Fibroblast of the conjunctiva (primary cell): ENCODE results near the gene CFI.

Experiments used
- DNase-seq: peaks from one replicate; pipeline ENCODE4 v3.0.0-alpha.2; 2010; ENCODE audit warnings: low read depth

The CFI gene

DNA sequence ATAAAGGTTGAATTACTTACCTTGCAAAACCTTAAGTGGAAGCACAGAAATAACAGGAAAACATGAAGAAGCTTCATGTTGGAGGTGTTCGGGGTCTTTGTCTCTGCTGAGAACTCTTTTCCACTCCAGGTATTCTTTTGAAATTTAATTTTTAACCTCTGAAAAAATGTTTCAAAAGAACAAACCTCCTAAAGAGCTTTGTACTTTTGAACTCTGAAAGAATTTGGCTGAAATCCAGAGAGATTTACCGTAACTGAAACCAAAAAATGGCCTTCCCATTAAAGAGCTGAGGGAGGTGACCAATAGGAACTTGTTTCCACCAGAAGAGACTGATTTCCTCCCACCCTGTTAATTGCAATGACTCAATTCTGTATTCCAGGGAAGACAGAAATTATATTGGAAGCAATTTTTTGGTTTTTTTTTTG is at the start of gene CFI:
CFI (minus strand) TSS at position 105 of the 425 bp plus-strand sequence; CDS start at position 77, 28 bp downstream.
- peak; percentile 32 for DNase-seq

DNA sequence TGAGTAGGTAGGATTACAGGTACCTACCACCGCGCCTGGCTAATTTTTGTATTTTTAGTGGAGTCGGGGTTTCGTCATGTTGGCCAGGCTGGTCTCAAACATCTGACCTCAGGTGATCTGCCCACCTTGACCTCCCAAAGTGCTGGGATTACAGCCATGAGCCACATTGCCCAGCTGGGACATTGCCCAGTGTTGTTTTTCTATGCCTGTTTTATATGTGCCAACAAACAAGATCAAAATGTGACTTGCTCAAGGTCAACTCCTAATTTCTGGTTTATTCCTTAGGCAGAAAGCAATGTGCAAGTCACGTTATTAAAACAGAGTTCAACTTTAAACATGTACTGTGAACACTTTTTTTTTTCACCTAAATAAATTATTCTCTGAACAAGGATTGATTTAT is 48.8 kb upstream of the CFI start:
- no peak for DNase-seq

DNA sequence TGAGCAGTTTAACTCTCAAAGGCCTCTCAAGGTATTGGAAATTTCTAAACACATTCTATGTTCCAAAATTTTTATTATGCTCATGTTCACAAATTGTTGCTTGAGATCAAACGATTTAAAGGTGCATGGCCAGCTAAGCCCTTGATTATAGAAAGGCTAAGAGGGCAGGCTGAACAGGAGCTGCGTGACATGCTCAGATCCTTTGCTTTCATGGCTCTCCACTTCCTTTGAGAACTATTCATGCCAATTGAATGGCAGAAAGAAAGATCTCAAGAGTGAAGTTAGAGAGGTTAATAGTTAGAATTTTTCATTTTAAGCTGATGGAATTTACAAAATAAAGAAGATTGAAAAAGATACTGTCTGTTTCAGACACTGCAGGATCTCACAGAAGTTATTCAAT is 46.7 kb upstream of the CFI start:
- DNase-seq, result no peak

DNA sequence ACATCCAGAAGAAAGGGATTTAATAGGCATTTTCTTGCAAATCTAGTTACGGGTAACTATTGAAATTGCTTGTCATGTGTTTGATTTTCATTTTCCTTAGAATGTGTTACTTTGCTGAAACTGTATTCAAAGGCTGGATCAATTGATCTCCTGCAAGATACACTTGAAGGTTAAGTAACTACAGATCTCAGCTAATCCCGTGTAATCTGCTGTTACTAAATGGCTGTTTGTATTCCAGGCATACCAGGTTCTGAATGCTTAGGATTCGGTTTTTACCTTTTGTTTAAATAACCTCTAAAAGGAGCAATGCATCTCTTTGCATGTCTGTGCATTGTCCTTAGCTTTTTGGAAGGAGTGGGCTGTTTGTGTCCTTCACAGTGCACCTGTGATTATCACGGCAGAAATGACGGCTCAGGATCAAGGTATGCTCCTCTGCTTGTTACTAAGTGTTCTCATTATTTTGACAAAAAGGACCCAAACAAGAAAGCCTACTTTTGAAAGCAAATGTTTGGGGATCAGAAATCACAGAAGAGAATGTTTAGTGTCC is 46.2 kb upstream of the CFI start, which contains the start of gene LRIT3:
LRIT3 (plus strand) TSS at position 212 of the 547 bp plus-strand sequence; CDS start at position 307, 95 bp downstream.
- no peak for DNase-seq

DNA sequence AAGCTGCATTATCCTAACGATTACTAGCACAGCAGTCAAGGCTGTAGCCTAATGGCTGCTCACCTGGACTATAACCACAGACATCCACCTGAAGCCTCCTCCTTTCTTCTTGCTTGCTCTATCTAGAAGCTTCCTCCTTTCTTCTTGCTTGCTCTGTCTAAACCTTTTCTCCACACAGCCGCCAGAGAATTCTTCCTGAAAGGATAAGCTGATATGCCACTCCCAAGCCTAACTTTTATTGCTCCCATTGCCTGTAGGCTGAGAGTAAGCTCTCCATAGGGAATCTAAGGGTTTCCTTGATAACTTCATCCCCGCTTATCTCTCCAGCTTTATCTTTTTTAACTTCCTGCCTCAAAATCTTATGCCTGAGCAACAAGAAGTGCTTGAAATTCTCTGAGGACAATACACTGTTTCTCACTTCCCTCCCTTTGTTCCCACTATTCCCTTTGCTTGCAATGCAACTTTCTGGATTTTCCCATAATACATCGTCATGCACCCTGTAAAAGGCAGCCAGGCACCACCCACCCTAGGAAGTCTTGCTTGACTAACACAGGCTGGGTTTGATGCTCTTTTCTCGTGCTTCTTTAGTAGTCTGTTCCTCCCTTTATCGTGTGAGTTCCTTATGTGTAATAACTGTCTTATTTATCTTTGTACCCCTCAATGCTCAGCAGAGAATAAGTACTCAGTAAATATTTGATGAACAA is 44.7 kb upstream of the CFI start:
- no peak for DNase-seq

DNA sequence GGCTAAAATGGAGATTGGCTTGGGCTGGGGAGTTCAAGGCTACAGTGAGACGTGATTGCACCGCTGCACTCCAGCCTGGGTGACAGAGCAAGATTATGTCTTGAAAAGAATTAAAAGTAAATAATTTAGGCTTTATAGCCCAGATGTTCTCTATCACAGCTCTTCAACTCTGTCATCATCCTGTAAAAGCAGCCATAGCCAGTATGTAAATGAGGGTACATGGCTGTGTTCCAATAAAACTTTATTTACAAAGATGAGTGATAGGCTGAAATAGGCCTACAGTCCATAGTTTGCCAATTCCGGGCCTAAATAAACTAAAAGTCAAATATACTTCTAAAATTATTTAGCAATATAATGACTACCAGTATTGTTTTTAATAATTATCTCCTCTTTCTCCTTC is 35.2 kb upstream of the CFI start:
- DNase-seq, result no peak

DNA sequence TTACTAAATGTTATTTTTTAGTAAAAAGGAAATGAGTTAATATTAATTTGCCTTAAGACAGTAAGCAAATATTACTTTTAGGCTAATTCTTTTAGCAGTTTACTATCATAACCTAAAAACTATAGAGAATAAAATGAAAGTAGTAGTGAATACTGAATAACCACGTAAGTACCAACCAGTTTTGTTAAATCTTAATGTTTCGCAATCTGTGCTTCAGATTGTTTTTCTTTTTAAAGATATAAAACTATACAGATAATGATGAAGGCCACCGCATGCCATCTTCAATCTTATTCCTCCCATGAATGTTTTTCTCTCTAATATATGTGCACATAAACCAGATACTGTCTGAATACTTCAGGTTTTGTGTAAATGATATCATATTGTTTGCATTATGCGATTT is 32.0 kb upstream of the CFI start:
- DNase-seq, result no peak

DNA sequence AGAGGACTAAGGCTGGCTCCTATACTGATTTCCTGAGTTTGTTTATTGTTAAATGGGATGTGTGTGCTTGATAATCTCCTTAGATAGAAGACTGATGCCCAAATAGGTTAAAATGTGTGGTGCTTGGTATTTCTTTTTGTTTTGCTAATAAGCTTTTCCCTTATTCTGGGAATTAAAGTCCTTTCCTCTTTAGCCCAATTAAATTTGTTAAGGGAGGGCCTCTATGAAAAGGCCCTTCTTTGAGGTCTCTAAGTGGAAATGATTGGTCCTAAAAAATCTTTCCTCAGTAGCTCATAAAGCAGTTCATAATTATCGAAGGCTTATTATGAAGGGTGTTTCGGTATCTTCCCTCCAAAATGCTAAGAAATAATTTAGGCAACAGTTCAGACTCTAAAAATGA is 25.9 kb upstream of the CFI start, which contains the start of gene RRH:
RRH (plus strand) TSS at position 301 of the 400 bp plus-strand sequence; CDS start at position 357, 56 bp downstream.
- no peak for DNase-seq

DNA sequence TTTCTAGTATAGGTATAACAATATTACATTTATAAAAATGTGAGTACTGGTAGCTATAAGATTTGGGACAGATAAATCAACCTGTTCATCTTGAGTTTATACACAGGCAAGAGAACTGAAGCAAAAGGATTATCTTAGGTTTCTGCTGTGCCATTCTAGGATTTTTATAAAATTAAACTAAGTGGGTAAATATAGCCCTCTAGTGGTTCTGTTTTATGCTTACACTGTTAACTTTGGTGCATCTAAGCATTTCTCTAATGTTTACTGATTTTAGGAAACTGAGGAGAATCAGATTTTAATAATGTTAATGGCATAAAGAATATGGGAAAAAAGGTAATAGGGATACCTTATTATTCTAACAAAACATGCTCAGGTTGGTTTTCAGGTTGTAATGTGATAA is 24.9 kb upstream of the CFI start:
- DNase-seq, result peak; percentile 4

DNA sequence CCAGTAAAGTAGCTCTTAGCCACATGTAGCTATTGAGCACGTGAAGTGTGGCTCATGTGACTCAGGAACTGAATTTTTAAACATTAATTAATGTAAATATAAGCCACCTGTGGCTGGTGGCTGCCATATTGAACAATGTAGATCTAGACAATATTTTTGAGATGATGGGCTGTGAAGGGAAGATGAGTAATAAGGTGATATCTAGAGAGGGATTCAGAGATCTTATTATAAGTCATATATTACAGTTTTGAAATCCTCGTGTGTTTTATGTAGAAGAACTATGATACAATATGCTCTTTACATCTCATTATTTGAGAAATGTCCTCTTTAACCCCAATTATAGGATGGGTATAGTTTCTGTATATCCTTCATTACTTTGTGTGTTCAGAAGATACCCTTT is 19.4 kb upstream of the CFI start:
- no peak for DNase-seq

DNA sequence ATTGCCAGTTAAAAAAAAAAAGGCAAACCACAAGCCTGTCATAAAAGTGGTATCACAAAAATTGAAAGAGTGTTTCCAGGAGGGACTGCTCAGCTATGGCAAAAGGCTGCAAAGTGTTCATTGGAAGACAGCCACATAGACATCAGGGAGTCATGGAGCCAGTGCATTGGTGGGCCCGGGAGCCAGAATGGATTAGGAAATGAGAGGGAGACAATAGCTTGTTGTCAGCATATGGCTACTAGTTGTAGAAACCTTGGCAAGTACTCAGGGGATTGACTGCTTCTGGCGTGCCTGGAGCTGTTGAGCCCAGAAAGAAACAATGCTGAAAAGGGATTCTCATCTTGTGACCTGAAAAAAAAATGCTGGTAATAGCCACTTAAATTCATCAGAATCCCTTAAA is 18.8 kb upstream of the CFI start:
- DNase-seq, result no peak

DNA sequence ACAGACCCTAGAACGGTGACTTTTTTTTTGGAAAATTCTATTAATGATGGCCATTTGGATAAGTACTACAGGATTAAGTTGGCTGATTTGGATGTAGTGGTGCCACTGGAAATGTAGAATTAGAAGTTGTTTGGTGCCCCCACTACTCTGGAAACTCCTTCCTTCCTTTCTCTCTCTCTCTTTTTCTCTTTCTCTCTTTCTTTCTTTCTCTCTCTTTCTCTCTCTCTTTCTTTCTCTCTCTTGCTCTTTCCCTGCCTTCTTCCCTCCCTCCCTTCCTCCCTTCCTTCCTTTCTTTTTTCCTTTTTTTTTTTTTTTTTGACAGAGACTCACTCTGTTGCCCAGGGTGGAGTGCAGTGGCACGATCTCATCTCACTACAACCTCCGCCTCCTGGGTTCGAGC is 16.5 kb upstream of the CFI start:
- DNase-seq, result no peak

DNA sequence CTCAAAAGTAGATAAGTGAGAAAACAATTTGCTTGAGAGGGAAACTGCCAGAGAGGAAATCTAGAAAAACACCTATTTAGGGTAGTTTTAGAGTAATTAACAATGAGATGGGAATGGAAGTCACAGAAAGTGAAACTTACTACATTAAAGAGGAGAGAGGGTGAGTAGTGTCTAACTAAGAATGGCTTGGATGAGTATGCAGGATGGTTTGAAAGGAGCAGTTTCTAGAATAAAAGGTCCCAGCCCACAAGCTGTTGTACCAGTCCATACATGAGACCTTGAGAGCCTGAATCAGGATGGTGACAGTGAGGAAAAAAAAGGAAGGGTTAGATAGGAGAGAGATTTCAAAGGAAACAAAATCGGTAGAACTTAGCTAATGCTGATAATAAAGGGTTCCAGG is 15.1 kb upstream of the CFI start:
- DNase-seq, result no peak

DNA sequence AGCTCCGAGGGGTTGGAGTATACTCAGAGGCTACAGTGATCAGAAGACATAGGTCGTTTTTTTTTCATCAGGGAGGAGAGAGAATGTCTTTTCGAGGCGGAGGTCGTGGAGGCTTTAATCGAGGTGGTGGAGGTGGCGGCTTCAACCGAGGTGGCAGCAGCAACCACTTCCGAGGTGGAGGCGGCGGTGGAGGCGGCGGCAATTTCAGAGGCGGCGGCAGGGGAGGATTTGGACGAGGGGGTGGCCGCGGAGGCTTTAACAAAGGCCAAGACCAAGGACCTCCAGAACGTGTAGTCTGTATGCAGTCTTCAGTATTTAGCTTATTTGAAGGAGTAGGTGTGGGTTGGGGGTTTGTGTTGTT is 14.3 kb upstream of the CFI start:
- DNase-seq, result no peak

DNA sequence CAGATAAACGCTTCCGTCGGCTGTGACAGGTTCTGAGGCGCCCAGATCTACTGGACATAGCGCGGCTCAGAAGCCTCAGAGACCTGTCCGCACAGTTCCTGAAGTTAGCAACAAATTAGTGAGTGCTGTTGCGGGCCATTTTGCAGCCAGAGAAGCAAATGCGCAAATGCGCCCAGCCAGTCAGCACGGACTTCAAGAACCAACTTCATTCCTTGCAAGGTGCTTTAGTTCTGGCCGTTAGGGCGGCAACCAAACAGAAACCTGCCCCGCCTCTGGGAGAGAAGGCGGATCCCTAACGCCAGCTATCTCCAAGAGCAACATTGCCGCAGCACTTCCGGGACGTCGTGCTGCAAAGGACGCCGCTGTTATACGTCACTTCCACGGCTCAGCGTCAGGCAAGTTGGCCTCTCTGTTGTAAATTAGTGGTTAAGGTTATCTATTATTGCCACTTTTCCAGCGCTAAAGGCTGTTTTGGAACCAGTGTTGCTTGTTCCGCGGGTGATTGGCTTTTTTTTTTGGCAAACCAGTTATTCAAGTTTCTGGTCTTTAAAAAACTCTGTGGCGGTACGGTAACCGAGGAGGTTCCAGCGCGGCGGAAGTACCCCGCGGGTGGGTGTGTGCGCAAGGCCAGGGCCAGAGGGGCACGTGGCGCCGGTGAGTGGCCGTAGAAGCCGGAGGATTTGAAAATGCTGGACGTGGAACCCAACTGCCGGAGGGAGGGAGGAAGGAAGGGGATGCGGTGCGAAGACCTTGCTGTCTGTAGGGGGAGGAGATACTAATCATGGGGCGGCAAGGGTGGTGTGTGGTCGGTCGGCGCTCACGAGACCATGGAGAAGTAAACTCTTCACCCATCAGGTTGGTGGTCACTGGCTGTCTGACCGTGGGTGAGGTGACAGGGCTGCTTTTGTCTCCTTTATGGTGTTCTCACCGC is 13.6 kb upstream of the CFI start, which contains the start of gene GAR1:
GAR1 (plus strand) TSS at position 612 of the 931 bp plus-strand sequence. CDS start 403 bp downstream, outside the sequence.
- peak; percentile 83 for DNase-seq

DNA sequence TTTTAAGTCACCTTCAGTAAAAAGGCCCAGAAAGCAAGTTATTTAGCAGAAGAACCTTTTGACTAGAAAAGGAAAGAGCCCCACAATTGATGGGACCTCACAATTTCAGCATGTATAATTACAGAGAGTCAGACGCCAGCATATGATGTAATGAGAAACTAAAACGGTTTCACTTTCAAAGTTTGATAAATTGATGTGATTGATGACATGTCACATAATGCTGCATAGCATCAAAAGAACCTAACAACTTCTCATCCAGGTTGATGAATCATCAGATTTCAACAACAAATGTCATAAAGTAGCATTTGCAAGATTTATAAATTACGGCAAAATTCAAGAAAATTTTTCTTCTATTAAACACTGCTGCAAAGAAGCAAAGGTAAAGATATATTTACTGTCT is 9.9 kb upstream of the CFI start:
- no peak for DNase-seq

DNA sequence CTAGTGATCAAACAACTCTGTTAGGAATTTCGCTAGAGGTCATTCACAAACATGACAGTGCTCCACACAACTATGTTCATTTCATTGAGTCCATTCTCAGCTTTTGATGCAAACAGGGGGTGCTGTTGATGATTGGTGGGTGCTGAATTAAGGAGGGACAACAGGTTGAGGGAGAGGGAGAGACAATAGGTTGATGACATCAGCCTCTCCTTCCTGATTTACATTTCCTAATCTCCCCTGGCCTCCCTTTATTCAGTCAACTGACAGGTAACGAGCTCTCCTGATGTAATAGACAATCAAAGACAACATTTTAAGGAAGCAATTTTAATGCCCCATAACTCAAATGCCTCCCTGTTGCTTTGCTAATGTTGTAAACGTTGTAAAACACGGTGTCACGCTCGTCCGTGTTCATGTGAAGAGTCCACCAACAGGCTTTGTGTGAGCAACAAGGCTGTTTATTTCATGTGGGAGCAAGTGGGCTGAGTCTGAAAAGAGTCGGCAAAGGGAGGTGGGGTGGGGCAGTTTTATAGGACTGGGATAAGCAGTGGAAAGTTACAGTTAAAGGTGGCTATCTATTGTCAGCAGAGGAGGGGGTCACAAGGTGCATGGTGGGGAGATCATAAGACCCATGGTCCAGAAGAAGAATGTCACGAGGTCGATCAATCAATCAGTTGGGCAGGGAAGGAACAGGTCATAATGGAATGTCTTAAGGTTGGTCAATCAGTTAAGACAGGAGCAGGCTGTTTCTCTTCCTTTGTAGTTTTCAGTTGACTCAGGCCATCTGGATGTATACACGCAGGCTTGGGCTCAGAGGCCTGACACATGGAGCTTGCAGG is 9.0 kb upstream of the CFI start:
- DNase-seq, result no peak

DNA sequence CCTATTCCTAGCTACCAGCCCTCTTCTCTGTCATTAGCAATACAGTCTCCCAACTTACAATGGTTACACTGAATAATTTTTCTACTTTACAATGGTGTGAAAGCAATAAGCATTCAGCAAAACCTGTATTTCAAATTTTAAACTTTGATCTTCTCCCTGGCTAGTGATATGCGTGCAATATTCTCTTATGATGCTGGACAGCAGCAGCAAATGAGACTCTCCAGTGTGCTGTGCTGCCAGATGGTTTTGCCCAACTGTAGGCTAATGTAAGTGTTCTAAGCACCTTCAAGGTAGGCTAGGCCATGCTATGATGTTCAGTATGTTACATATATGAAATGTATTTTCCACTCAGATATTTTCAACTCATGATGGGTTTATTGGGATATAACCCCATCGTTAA is 7.9 kb upstream of the CFI start:
- no peak for DNase-seq

DNA sequence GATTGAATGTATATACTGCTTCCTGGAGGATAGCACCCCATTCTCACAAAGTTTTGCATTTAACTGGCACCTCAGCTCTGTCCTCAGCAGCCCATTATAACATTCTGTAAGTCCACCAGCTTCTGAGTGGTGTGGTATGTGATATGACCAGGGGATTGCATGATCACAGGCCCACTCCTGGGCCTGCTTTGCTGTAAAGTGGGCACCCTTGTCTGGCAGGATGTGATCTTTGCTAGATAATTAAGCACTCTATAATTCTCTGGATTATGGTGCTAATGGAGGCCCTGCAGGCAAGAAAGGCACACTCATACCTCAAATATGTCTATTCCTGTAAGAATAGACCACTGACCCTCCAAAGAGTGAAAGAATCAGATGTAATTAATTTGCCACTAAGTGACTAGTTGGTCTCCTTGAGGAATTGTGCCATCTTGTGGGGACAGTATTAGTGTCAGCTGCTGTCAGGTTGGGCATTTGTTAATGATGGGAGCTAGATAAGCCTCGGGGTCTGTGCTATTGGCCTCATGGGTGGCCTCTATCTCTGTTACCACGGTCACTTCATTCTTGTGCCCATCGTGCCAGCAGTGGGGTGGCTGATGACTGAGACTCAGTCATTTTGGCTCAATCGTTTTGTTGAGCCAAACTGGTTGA is 2.2 kb upstream of the CFI start:
- DNase-seq, result peak; percentile 20

DNA sequence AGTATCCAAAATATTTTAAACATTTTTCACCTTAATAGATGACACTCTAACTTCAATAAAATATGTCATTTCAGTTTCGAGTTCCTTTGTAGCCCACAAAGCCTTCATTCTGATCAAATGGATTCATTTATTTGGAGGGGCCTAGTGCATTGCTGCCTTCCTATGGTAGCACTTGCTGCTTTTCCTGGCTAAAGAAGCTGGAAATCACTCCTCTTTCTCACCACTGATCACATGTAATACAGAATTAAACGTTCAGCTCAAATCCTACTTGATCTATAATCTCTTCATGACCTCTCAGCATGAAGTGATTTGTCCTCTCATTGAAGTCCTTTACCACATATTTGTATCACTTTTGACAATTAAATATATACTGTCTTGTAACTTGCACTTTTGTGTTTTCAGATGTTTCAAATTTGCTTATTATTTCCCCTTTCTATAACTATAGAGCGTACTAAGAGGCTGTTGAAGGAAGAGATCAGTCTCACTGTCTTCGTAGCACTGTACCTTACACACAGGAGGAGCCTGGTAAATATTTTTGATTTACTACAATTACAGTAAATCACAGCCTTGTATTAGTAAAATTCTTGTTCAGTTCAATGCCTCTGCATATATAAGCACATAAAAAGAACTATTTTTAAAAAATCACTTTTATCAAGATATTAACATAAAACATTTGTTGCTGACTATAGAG is 555 bp downstream of the CFI start:
- DNase-seq, result no peak

DNA sequence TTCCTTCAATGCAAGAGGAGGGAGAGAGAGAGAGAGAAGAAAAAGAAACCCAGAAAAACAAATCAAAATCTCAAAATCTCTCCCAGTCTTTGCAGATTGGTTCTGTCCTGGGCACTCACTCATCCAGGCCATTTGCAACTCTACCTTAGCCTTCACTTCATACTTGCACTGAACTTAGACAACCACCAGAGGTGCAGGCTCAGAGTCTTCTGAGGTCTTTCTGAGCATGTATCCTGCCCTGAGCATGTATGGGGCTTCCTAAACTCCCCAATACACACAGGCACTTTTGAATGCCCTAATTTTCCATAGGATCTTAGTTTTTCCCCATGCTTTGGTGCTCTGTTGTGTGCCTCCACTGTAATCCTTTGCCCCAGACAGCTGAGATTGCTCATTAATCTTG is 2.9 kb downstream of the CFI start:
- DNase-seq, result no peak
